ENCODE measurements around the gene RPUSD1. TPM values are rescaled to one million over a fixed set of nuclear protein-coding genes. Genes with fewer than 3 reads are reported as not detected.

RPUSD1 gene
- total RNA-seq, 1 experiment from 2014 or later: 41.1 TPM

- Histone ChIP-seq H3K9me3 (ENCODE audit: low read depth, low read length, poor library complexity, severe bottlenecking) (no peaks in the 10 kb centered on the region), H3K36me3 (ENCODE audit: insufficient read depth, low read length, poor library complexity, severe bottlenecking) (no peaks in the 10 kb centered on the region), H3K27ac (ENCODE audit: low read depth, low read length, poor library complexity, severe bottlenecking) (no peak overlapping the region), H3K4me3 (ENCODE audit: low read depth, low read length, poor library complexity, severe bottlenecking) (no peak overlapping the region), H3K4me1 (ENCODE audit: insufficient read depth, low read length, poor library complexity, severe bottlenecking) (peaks cover 8% of the 10 kb centered on the region), H3K27me3 (replicated peaks; ENCODE audit: insufficient read depth, low read depth, low read length, poor library complexity) (no peaks in the 10 kb centered on the region)
- POLR2A ChIA-PET (ENCODE audit: low non-redundant PET): no interaction called here
- TF ChIP-seq EZH2 (IDR thresholded peaks at IDR 0.05; ENCODE audit: borderline replicate concordance, low read depth, low read length, poor library complexity, severe bottlenecking): no peak
- no peak for TF ChIP-seq CTCF (conservative IDR thresholded peaks at IDR 0.05; ENCODE audit: low read depth, low read length)
- DNase-seq (ENCODE audit: low spot score): no peak
- BruUV-seq (replicated peaks): no TSS peak
- intact Hi-C loops (cut with micrococcal nuclease; ENCODE audit: unreplicated experiment): no loop called here
- CTCF ChIA-PET: no interaction called here
These were observed 40.7 kb upstream of the RPUSD1 start for GRCh38 chr16:828891-829290.

- no peak for TF ChIP-seq EZH2 (IDR thresholded peaks at IDR 0.05; ENCODE audit: borderline replicate concordance, low read depth, low read length, poor library complexity, severe bottlenecking)
- no peak for TF ChIP-seq CTCF (conservative IDR thresholded peaks at IDR 0.05; ENCODE audit: low read depth, low read length)
- no peak for DNase-seq (ENCODE audit: low spot score)
- H3K27me3 ChIP-seq (replicated peaks; ENCODE audit: insufficient read depth, low read depth, low read length, poor library complexity): no peaks in the 10 kb centered on the region
- ChIA-PET POLR2A (ENCODE audit: low non-redundant PET) (no interaction called here), CTCF (no interaction called here)
- H3K9me3 ChIP-seq (ENCODE audit: low read depth, low read length, poor library complexity, severe bottlenecking): no peaks in the 10 kb centered on the region
- BruUV-seq (replicated peaks): no TSS peak
- intact Hi-C loops (cut with micrococcal nuclease; ENCODE audit: unreplicated experiment): no loop called here
- H3K4me3 ChIP-seq (ENCODE audit: low read depth, low read length, poor library complexity, severe bottlenecking): no peak overlapping the region
- peaks cover 8% of the 10 kb centered on the region for H3K4me1 ChIP-seq (ENCODE audit: insufficient read depth, low read length, poor library complexity, severe bottlenecking)
- H3K36me3 ChIP-seq (ENCODE audit: insufficient read depth, low read length, poor library complexity, severe bottlenecking): no peaks in the 10 kb centered on the region
- no peak overlapping the region for H3K27ac ChIP-seq (ENCODE audit: low read depth, low read length, poor library complexity, severe bottlenecking)
These were observed 39.3 kb upstream of the RPUSD1 start for GRCh38 chr16:827513-827912.

- no peaks in the 10 kb centered on the region for H3K27me3 ChIP-seq (replicated peaks; ENCODE audit: insufficient read depth, low read depth, low read length, poor library complexity)
- DNase-seq (ENCODE audit: low spot score): peak; percentile 48
- H3K4me3 ChIP-seq (ENCODE audit: low read depth, low read length, poor library complexity, severe bottlenecking): no peak overlapping the region
- peaks cover 8% of the 10 kb centered on the region for H3K4me1 ChIP-seq (ENCODE audit: insufficient read depth, low read length, poor library complexity, severe bottlenecking)
- ChIA-PET POLR2A (ENCODE audit: low non-redundant PET) (no interaction called here), CTCF (no interaction called here)
- H3K27ac ChIP-seq (ENCODE audit: low read depth, low read length, poor library complexity, severe bottlenecking): no peak overlapping the region
- BruUV-seq (replicated peaks): no TSS peak
- no peaks in the 10 kb centered on the region for H3K36me3 ChIP-seq (ENCODE audit: insufficient read depth, low read length, poor library complexity, severe bottlenecking)
- TF ChIP-seq EZH2 (IDR thresholded peaks at IDR 0.05; ENCODE audit: borderline replicate concordance, low read depth, low read length, poor library complexity, severe bottlenecking): no peak
- TF ChIP-seq CTCF (conservative IDR thresholded peaks at IDR 0.05; ENCODE audit: low read depth, low read length): no peak
- no peaks in the 10 kb centered on the region for H3K9me3 ChIP-seq (ENCODE audit: low read depth, low read length, poor library complexity, severe bottlenecking)
- intact Hi-C loops (cut with micrococcal nuclease; ENCODE audit: unreplicated experiment): no loop called here
These were observed 37.3 kb upstream of the RPUSD1 start for GRCh38 chr16:825341-826061.

Data from A673 (cell line).